Transverse colon (tissue), 4 donors: Measurements from ENCODE around the gene CYYR1. TPM values are rescaled to one million over a fixed set of nuclear protein-coding genes. Genes with fewer than 3 reads are reported as not detected.

Experiments used
- DNase-seq: peaks from one replicate; pipeline ENCODE4 v3.0.0-alpha.2; 2019
- H3K27ac ChIP-seq, 4 donors: fragments of 200-600 bp; sonication (generic); 2 replicates each; pipeline ENCODE4 v1.5.1; 2016 to 2018; ENCODE audit warnings: inconsistent platforms in 4 of 4
- H3K27me3 ChIP-seq: fragments of 200-600 bp; sonication (generic); 2 replicates; pipeline ENCODE4 v1.5.1; 2017; ENCODE audit warnings: inconsistent platforms
- H3K36me3 ChIP-seq, 4 donors: fragments of 200-600 bp; sonication (generic); 2 replicates each; pipeline ENCODE4 v1.5.1; 2017 to 2019; ENCODE audit warnings: inconsistent platforms in 4 of 4
- H3K4me1 ChIP-seq, 4 donors: fragments of 200-600 bp; sonication (generic); 2 replicates each; pipeline ENCODE4 v1.5.1; 2017 to 2020; ENCODE audit warnings: inconsistent platforms in 4 of 4
- H3K4me3 ChIP-seq, 4 donors: fragments of 200-600 bp; sonication (generic); 1 replicate in 1 of 4; 2 replicates in 3 of 4; pipeline versions ENCODE4 v1.5.1 to v1.6.1; 2017 to 2019; ENCODE audit warnings: inconsistent platforms in 4 of 4
- H3K9me3 ChIP-seq, 2 donors: fragments of 200-600 bp; sonication (generic); 2 replicates each; pipeline ENCODE4 v1.5.1; 2017 to 2019; ENCODE audit warnings: inconsistent platforms in 2 of 2
- EP300 ChIP-seq: sonication (generic); formaldehyde crosslinking; IDR thresholded peaks from one replicate; pipeline ENCODE4 v1.6.1; 2017; ENCODE audit warnings: antibody characterized with exemption, low read depth
- POLR2A ChIP-seq: fragments of 450-650 bp; IDR thresholded peaks from one replicate; pipeline ENCODE4 v1.6.1; 2016; ENCODE audit warnings: antibody characterized with exemption, mild to moderate bottlenecking, moderate library complexity
- POLR2AphosphoS5 ChIP-seq, 3 donors: sonication (generic); formaldehyde crosslinking; IDR thresholded peaks; one replicate each; pipeline ENCODE4 v1.6.1; 2016; ENCODE audit warnings: antibody characterized with exemption in 3 of 3
- WGBS, 2 donors: methylation state at CpG; one replicate each; pipeline ENCODE4 v1.1.5; 2018; ENCODE audit warnings: low coverage in 1 of 2; 5-methylcytosine and 5-hydroxymethylcytosine counted together
- in situ Hi-C, 4 donors: fragments of 200-750 bp; cut with MboI; loops; one replicate each; pipeline versions ENCODE4 v1.15.0 to v1.15.1; 2017; ENCODE audit warnings: low sequenced_read_pairs in 3 of 4, low pct_ligation_motif_present in 1 of 4, low pct_unique_long_range_greater_than_20kb in 1 of 4
- intact Hi-C: fragments of 100-400 bp; cut with DNase I; formaldehyde crosslinking; loops from one replicate; pipeline ENCODE4 v1.15.1; 2023; ENCODE audit warnings: low total_unique reads
- total RNA-seq, 4 donors: library from RNA; depleted of rRNA; stranded (reverse); fragments of >200 nt; gene quantifications; one replicate each; pipeline ENCODE4 v1.1.0, GENCODE V29; 2016
- TF ChIP-seq, protein P1 (sequence below), 5 experiments: fragments of 200-600 bp in 3 of 5; fragments of 450-650 bp in 2 of 5; sonication (generic) in 3 of 5; IDR thresholded peaks; 1 replicate in 2 of 5; 2 replicates in 3 of 5; pipeline ENCODE4 v1.5.1; 2016 to 2017; ENCODE audit warnings: antibody characterized with exemption in 5 of 5, inconsistent platforms in 3 of 5, mild to moderate bottlenecking in 2 of 5, moderate library complexity in 1 of 5

Gene CYYR1
- total RNA-seq, 4 donors from 2014 or later = 0.75 to 6.6 (median 3.5) TPM

GRCh38 chr21:26512664-26513063 lies 60.4 kb downstream of the CYYR1 start:
- 72 to 73% methylated on average over 4 to 5 of the region's 5 CpGs for WGBS, 2 donors
- no peaks in the 10 kb centered on the region for H3K4me1 ChIP-seq
- intact Hi-C loops = no loop called here
- H3K4me3 ChIP-seq = no peak overlapping the region
- no peaks in the 10 kb centered on the region for H3K27me3 ChIP-seq
- in situ Hi-C loops = no loop called here
- H3K36me3 ChIP-seq = no peaks in the 10 kb centered on the region
- DNase-seq = no peak
- no peak for TF ChIP-seq POLR2A
- TF ChIP-seq POLR2AphosphoS5 (IDR thresholded peaks at IDR 0.05) = no peak
- TF ChIP-seq, protein P1, sequence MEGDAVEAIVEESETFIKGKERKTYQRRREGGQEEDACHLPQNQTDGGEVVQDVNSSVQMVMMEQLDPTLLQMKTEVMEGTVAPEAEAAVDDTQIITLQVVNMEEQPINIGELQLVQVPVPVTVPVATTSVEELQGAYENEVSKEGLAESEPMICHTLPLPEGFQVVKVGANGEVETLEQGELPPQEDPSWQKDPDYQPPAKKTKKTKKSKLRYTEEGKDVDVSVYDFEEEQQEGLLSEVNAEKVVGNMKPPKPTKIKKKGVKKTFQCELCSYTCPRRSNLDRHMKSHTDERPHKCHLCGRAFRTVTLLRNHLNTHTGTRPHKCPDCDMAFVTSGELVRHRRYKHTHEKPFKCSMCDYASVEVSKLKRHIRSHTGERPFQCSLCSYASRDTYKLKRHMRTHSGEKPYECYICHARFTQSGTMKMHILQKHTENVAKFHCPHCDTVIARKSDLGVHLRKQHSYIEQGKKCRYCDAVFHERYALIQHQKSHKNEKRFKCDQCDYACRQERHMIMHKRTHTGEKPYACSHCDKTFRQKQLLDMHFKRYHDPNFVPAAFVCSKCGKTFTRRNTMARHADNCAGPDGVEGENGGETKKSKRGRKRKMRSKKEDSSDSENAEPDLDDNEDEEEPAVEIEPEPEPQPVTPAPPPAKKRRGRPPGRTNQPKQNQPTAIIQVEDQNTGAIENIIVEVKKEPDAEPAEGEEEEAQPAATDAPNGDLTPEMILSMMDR (IDR thresholded peaks at IDR 0.05) = no peak
- no peak for TF ChIP-seq EP300
- H3K27ac ChIP-seq = no peak overlapping the region
- no peaks in the 10 kb centered on the region for H3K9me3 ChIP-seq

DNA sequence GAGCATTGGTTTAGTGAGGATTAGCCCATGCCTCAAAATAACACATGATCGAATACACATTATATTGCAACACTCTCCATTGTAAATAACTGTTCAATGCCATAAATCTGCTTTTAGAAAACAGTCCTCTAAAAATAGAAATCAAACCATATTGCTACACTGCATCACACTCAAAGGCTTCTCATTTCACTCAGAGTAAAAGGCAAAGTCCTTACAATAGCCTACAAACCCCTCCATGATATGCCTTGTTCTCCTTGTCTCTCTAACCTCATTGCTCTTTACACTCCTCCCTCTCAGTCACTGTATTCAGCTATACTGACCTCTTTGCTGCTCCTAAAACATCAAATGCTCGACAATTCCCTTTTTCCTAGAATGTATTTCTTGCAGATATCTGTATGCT lies 64.2 kb downstream of the CYYR1 start:
- Histone ChIP-seq H3K27me3 (no peaks in the 10 kb centered on the region), H3K4me3 (no peak overlapping the region), H3K4me1 (no peaks in the 10 kb centered on the region), H3K36me3 (no peaks in the 10 kb centered on the region), H3K9me3 (no peaks in the 10 kb centered on the region), H3K27ac (no peak overlapping the region)
- TF ChIP-seq POLR2AphosphoS5 (IDR thresholded peaks at IDR 0.05) (no peak), EP300 (no peak), POLR2A (no peak)
- TF ChIP-seq, protein P1 (IDR thresholded peaks at IDR 0.05) = no peak
- intact Hi-C loops = no loop called here
- no peak for DNase-seq
- in situ Hi-C loops = no loop called here
- WGBS, 2 donors = 64 to 76% methylated on average over 1 to 2 of the region's 2 CpGs

- TF ChIP-seq POLR2AphosphoS5 (IDR thresholded peaks at IDR 0.05) = no peak
- TF ChIP-seq EP300 = no peak
- TF ChIP-seq, protein P1 (IDR thresholded peaks at IDR 0.05) = no peak
- TF ChIP-seq POLR2A = no peak
Observed at GRCh38 chr21:26506956-26507355, 66.1 kb downstream of the CYYR1 start.

GRCh38 chr21:26505211-26505610 lies 67.9 kb downstream of the CYYR1 start:
- intact Hi-C loops (no loop called here), in situ Hi-C loops (no loop called here)
- Histone ChIP-seq H3K27me3 (no peaks in the 10 kb centered on the region), H3K9me3 (no peaks in the 10 kb centered on the region), H3K4me3 (no peak overlapping the region), H3K36me3 (no peaks in the 10 kb centered on the region), H3K27ac (no peak overlapping the region), H3K4me1 (no peaks in the 10 kb centered on the region)
- 83 to 97% methylated on average over 1 of the region's 1 CpG for WGBS, 2 donors
- no peak for DNase-seq
- TF ChIP-seq EP300 (no peak), POLR2A (no peak), POLR2AphosphoS5 (IDR thresholded peaks at IDR 0.05) (no peak)

More at GRCh38 chr21:26506956-26507355, 66.1 kb downstream of the CYYR1 start:
- in situ Hi-C loops (no loop called here), intact Hi-C loops (no loop called here)
- no peaks in the 10 kb centered on the region for H3K4me1 ChIP-seq
- no peak for DNase-seq
- no peaks in the 10 kb centered on the region for H3K27me3 ChIP-seq
- no peaks in the 10 kb centered on the region for H3K9me3 ChIP-seq
- no peak overlapping the region for H3K27ac ChIP-seq
- no peaks in the 10 kb centered on the region for H3K36me3 ChIP-seq
- no peak overlapping the region for H3K4me3 ChIP-seq
- 77 to 100% methylated on average over 1 of the region's 1 CpG for WGBS, 2 donors

DNA sequence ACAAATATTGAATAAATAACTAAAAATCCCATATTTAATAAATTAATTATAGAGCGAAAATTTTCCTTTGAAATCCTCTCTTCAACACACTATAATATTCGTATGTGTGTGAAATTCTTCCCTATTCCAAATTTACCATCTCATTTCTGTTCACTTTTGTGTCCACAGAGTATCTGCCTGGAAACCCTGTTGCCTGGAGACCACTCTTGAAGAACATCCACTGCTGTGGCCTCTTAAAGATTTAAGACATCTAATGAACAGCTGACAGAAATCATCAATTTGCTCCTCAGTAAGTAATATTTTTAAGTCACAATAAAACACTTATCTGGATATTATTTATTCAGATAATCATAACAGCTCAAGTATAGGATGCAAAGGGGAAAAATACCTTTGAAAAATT lies 69.7 kb downstream of the CYYR1 start:
- intact Hi-C loops = no loop called here
- H3K4me1 ChIP-seq = no peaks in the 10 kb centered on the region
- DNase-seq = no peak

More for the DNA sequence above, 69.7 kb downstream of the CYYR1 start:
- in situ Hi-C loops = no loop called here
- Histone ChIP-seq H3K27me3 (no peaks in the 10 kb centered on the region), H3K9me3 (no peaks in the 10 kb centered on the region), H3K27ac (no peak overlapping the region), H3K36me3 (no peaks in the 10 kb centered on the region), H3K4me3 (no peak overlapping the region)
- TF ChIP-seq, protein P1 (IDR thresholded peaks at IDR 0.05) = no peak
- TF ChIP-seq EP300 (no peak), POLR2A (no peak), POLR2AphosphoS5 (IDR thresholded peaks at IDR 0.05) (no peak)
- WGBS, 2 donors = 32 to 56% methylated on average over 2 of the region's 2 CpGs
